Osteoblast (primary cell): Measurements from ENCODE around the gene PPP5C. TPM values are rescaled to one million over a fixed set of nuclear protein-coding genes. Genes with fewer than 3 reads are reported as not detected.

ENCODE experiments used
- DNase-seq: peaks from one replicate; pipeline ENCODE4 v3.0.0; 2011; ENCODE audit warnings: low spot score, mixed read lengths; ENCODE audit not compliant: insufficient read length; ENCODE audit errors: missing footprints
- H2AFZ ChIP-seq: 2 replicates; pipeline ENCODE4 v1.6.0; 2011; ENCODE audit warnings: mild to moderate bottlenecking, low read length
- H3K27ac ChIP-seq: 2 replicates; pipeline ENCODE4 v1.5.1; 2011; ENCODE audit warnings: mild to moderate bottlenecking, low read depth, low read length, moderate library complexity
- H3K27me3 ChIP-seq: 2 replicates; pipeline ENCODE4 v1.6.0; 2012; ENCODE audit warnings: mild to moderate bottlenecking, control low read depth, inconsistent platforms, low read length, moderate library complexity; ENCODE audit not compliant: insufficient read depth
- H3K36me3 ChIP-seq: 2 replicates; pipeline ENCODE4 v1.5.1; 2011; ENCODE audit warnings: mild to moderate bottlenecking, low read length, control low read depth, moderate library complexity; ENCODE audit not compliant: insufficient read depth
- H3K4me1 ChIP-seq: 2 replicates; pipeline ENCODE4 v1.5.1; 2011; ENCODE audit warnings: mild to moderate bottlenecking, low read length, control low read depth, moderate library complexity; ENCODE audit not compliant: insufficient read depth
- H3K4me2 ChIP-seq: 2 replicates; pipeline ENCODE4 v1.6.0; 2011; ENCODE audit warnings: mild to moderate bottlenecking, low read length; ENCODE audit not compliant: insufficient read depth
- H3K4me3 ChIP-seq: fragments of 200-600 bp; sonication (generic); 3 replicates; pipeline ENCODE4 v1.5.1; 2012; ENCODE audit warnings: mild to moderate bottlenecking, low read length, inconsistent platforms; ENCODE audit not compliant: insufficient read depth
- H3K79me2 ChIP-seq: 2 replicates; pipeline ENCODE4 v1.6.0; 2012; ENCODE audit warnings: mild to moderate bottlenecking, low read length, control low read depth, inconsistent platforms; ENCODE audit not compliant: insufficient read depth
- H3K9me3 ChIP-seq: 2 replicates; pipeline ENCODE4 v1.5.1; 2011; ENCODE audit warnings: low read depth, low read length, control low read depth
- H4K20me1 ChIP-seq: 2 replicates; pipeline ENCODE4 v1.6.0; 2012; ENCODE audit warnings: mild to moderate bottlenecking, low read length, control low read depth; ENCODE audit not compliant: insufficient read depth
- CTCF ChIP-seq: IDR thresholded peaks from 2 replicates; pipeline ENCODE4 v1.5.1; 2011; ENCODE audit warnings: mild to moderate bottlenecking, low read depth, low read length, moderate library complexity; ENCODE audit errors: extremely low read depth
- total RNA-seq: library from RNA; depleted of rRNA; stranded (reverse); fragments of >200 nt; gene quantifications from 2 replicates; pipeline ENCODE4 v1.2.3, GENCODE V29; 2012

The PPP5C gene
- total RNA-seq, 1 donor: 36.6 TPM

- Histone ChIP-seq H2AFZ (no peak overlapping the region), H3K4me3 (no peak overlapping the region), H3K27ac (no peak overlapping the region), H3K4me1 (peaks cover 14% of the 10 kb centered on the region), H3K27me3 (no peaks in the 10 kb centered on the region), H3K4me2 (no peak overlapping the region), H3K36me3 (peaks cover 34% of the 10 kb centered on the region), H4K20me1 (peaks cover 5% of the 10 kb centered on the region), H3K79me2 (no peaks in the 10 kb centered on the region), H3K9me3 (no peaks in the 10 kb centered on the region)
- no peak for TF ChIP-seq CTCF
- DNase-seq: no peak
Observed at GRCh38 chr19:46390121-46390858, 43.4 kb downstream of the PPP5C start.

- no peak for TF ChIP-seq CTCF
- no peaks in the 10 kb centered on the region for H3K9me3 ChIP-seq
- peaks cover 14% of the 10 kb centered on the region for H3K4me1 ChIP-seq
- no peak overlapping the region for H3K4me2 ChIP-seq
- H3K27me3 ChIP-seq: no peaks in the 10 kb centered on the region
- H4K20me1 ChIP-seq: peaks cover 5% of the 10 kb centered on the region
- no peak overlapping the region for H3K4me3 ChIP-seq
- no peak for DNase-seq
- H2AFZ ChIP-seq: no peak overlapping the region
- no peaks in the 10 kb centered on the region for H3K79me2 ChIP-seq
- H3K36me3 ChIP-seq: peaks cover 34% of the 10 kb centered on the region
- no peak overlapping the region for H3K27ac ChIP-seq
Observed at GRCh38 chr19:46390866-46391265, 44.0 kb downstream of the PPP5C start.

GRCh38 chr19:46391296-46392251, 44.7 kb downstream of the PPP5C start:
- DNase-seq: no peak
- Histone ChIP-seq H3K27ac (no peak overlapping the region), H3K4me3 (no peak overlapping the region), H3K9me3 (no peaks in the 10 kb centered on the region), H3K79me2 (no peaks in the 10 kb centered on the region), H2AFZ (no peak overlapping the region), H3K27me3 (no peaks in the 10 kb centered on the region), H3K4me2 (peak overlapping the region; percentile 64), H4K20me1 (peaks cover 5% of the 10 kb centered on the region), H3K36me3 (peaks cover 34% of the 10 kb centered on the region), H3K4me1 (peaks cover 14% of the 10 kb centered on the region)
- TF ChIP-seq CTCF: no peak
